Fibroblast of mammary gland (primary cell): ENCODE measurements around the gene FAM90A26.
"Not testable (repeated sequence)": the region's sequence is repeated elsewhere in the genome, so short reads cannot be mapped to it uniquely, and the experiment has no call there.

ENCODE experiments used
- DNase-seq: peaks from one replicate; pipeline ENCODE4 v3.0.0-alpha.2; 2010; ENCODE audit warnings: low read depth
- H3K4me3 ChIP-seq: 2 replicates; pipeline ENCODE4 v1.5.1; 2011; ENCODE audit warnings: low read depth, mild to moderate bottlenecking, low read length, moderate library complexity; ENCODE audit not compliant: control insufficient read depth
- TF ChIP-seq, protein P1 (sequence below): conservative IDR thresholded peaks from 2 replicates; pipeline ENCODE4 v1.5.1; 2011; ENCODE audit warnings: low read depth, low read length, inconsistent platforms; ENCODE audit not compliant: control insufficient read depth, insufficient read depth

Gene FAM90A26, protein sequence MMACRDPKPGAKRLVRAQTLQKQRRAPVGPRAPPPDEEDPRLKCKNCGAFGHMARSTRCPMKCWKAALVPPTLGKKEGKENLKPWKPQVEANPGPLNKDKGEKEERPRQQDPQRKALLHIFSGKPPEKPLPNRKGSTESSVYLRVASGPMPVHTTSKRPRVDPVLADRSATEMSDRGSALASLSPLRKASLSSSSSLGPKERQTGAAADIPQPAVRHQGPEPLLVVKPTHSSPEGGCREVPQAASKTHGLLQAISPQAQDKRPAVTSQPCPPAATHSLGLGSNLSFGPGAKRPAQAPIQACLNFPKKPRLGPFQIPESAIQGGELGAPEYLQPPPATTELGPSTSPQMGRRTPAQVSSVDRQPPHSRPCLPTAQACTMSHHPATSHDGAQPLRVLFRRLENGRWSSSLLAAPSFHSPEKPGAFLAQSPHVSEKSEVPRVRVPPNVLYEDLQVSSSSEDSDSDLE

DNA sequence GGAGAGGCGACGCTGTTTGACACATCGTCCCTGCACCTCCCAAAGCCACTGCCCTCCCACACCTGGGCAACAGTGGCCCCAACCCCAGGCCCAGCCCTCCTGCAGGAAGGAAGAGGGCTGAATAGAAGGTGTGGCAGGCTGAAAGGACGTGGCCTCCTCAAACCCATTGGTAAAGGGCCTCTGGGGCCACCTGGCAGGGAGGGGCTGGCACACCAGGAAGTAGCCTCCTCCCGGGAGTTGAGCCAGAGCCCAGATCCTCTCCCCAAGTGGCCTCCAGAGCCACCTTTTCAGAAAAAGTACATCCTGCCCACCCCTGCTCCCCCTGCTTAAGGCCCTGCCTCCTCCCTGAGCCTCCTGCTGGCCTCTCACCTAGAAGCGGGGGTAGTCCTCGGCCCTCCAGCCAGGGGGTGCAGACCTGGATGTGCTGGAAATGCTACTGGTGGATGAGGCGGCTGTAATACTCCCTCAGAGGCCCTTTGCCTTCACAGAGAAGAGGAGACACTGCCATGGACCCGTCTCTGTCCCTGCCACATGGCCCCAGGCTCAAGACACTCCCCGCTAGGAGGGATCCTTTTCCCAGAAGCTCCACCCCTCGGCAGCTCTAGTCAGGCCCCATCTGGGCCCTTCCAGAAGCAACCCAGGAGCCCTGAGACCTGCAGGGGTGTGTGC lies at the start of gene FAM90A26:
Gene FAM90A26 (plus strand): TSS at position 619 of the 669 bp plus-strand sequence. CDS start 2,764 bp downstream, outside the sequence.
- not testable (repeated sequence) for DNase-seq, H3K4me3 ChIP-seq

DNA sequence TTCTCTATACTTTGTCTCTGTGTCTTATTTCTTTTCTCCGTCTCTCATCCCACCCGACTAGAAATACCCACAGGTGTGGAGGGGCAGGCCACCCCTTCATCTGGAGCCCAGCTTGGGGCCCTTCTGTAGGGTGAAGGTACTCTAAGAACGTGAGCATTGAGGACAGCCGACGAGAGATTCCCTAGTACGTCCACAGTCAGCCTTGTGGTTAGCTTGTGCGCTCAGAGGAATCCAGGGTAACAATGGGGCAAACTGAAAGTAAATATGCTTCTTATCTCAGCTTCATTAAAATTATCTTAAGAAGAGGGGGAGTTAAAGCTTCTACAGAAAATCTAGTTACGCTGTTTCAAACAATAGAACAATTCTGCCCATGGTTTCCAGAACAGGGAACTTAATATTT lies 47.5 kb upstream of the FAM90A26 start:
- DNase-seq, H3K4me3 ChIP-seq: not testable (repeated sequence)

DNA sequence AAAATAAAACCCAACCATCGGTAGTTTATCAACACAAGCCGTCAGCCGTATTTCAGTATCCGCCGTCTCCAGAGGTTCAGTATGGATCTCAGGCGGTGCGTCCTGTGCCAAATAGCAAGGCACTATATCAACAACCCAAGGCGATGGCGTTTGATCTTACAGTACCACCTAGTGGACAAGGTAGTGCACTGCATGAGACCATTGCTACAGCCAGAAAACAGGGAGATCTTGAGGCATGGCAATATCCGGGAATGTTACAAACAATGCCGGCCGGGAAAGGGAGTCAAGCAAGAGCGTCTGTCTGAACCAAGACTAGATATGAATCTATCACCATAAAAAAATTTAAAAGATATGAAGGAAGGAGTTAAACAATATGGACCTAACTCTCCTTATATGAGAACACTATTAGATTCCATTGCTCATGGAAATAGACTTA lies 46.6 kb upstream of the FAM90A26 start:
- peak; percentile 56 for DNase-seq
- H3K4me3 ChIP-seq = not testable (repeated sequence)
- TF ChIP-seq, protein P1, sequence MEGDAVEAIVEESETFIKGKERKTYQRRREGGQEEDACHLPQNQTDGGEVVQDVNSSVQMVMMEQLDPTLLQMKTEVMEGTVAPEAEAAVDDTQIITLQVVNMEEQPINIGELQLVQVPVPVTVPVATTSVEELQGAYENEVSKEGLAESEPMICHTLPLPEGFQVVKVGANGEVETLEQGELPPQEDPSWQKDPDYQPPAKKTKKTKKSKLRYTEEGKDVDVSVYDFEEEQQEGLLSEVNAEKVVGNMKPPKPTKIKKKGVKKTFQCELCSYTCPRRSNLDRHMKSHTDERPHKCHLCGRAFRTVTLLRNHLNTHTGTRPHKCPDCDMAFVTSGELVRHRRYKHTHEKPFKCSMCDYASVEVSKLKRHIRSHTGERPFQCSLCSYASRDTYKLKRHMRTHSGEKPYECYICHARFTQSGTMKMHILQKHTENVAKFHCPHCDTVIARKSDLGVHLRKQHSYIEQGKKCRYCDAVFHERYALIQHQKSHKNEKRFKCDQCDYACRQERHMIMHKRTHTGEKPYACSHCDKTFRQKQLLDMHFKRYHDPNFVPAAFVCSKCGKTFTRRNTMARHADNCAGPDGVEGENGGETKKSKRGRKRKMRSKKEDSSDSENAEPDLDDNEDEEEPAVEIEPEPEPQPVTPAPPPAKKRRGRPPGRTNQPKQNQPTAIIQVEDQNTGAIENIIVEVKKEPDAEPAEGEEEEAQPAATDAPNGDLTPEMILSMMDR = peak; percentile 47

DNA sequence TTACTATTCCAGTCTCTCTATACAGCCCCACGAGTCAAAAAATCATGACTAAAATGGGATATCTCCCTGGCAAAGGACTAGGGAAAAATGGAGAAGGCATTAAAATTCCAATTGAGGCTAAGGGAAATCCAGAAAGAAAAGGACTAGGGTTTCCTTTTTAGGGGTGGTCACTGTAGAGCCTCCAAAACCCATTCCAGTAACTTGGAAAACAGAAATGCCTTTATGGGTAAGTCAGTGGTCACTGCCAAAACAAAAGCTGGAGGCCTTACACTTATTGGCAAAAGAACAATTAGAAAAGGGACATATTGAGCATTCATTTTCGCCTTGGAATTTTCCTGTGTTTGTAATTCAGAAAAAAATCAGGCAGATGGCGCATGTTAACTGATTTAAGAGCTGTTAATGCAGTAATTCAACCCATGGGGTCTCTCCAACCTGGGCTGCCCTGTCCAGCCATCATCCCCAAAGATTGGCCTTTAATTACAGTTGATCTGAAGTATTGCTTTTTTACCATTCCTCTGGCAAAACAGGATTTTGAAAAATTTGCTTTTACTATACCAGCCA lies 44.5 kb upstream of the FAM90A26 start:
- not testable (repeated sequence) for H3K4me3 ChIP-seq
- DNase-seq = peak; percentile 20

DNA sequence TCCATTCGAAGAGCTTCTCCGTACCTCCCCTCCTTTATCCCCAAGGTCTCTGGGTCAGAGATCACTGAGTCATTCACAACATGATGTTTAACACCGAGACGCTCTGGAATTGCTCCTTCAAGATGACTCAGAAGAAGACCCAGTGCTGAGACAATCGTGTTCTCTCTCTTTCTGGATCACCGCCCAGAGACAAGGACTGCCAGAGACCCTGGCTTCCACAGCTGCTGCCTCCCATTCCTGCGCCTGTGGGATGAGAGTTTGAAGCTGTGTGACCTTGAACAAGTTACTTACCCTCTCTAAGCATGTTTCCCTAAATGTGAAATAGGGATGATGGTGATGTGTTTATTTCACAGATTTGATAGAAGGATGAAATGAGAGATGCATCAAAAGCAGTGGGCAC lies 38.8 kb upstream of the FAM90A26 start:
- peak; percentile 96 for DNase-seq
- not testable (repeated sequence) for H3K4me3 ChIP-seq

DNA sequence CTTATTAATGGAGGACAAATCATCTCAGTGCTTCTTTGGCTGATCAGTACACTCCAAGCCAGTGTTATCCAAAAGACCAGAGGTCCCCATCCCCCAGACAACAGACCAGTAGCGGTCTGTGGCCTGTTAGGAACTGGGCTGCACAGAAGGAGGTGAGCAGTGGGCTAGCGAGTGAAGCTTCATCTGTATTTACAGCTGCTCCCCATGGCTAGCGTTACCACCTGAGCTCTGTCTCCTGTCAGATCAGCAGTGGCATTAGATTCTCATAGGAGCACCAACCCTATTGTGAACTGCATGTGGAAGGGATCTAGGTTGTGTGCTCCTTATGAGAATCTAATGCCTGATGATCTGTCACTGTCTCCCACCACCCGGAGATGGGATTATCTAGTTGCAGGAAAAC lies 37.4 kb upstream of the FAM90A26 start:
- H3K4me3 ChIP-seq, DNase-seq: not testable (repeated sequence)

DNA sequence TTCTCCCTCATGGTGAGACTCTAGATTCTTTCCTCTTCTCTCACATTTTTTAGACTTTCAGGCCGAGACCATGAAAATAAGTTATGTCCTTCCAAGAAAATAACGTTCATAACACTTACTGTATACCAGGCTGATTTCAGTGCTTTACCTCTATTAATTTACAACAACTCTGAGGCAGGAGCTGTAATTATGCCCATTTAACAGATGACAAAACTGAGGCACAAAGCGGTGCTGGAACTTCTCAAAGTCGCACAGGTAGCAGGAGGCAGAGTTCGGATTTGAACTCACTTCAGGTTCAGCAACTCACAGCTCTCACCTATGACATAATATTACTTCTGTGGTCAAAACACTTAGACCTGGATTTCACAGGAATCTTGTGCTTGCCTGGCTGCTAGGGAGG lies 36.2 kb upstream of the FAM90A26 start:
- H3K4me3 ChIP-seq, DNase-seq: not testable (repeated sequence)

DNA sequence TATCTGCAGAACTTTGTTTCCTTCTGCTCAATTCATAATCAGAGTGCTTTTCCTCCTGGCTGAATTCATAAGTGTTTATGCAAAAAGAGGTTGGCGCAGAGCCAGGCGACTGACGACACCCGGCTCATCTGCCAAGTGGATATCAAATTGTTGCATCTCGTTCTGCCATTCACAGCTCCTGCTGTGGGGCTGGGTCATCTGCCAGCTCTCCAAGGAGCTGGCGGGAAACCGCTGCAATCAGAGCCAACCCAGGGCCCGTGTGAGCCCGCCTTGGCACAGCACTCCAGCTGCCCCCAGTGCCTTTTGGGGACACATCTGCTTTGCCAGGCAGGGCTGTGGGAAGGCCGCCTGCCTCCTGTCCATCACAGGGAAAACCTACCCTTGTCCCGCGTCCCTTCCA lies 35.7 kb upstream of the FAM90A26 start:
- not testable (repeated sequence) for H3K4me3 ChIP-seq

DNA sequence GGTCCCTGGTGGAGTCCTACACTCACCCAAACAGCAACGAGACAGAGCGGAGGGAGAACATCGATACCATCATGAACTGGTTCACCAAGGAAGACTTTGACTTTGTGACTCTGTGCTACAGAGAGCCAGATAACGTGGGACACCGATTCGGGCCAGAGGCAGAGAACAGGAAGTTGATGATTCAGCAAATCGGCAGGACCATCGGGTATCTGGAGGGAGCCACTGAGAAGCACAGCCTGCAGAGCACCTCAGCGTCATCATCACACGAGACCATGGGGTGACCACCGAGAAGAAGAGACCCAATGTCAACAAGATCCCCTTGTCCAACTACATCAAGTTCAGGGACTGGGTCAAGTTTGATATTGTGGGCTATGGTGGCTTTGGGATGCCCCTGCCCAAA lies 29.2 kb upstream of the FAM90A26 start:
- not testable (repeated sequence) for DNase-seq, H3K4me3 ChIP-seq

More for the DNA sequence above, 35.7 kb upstream of the FAM90A26 start:
- DNase-seq = peak; percentile 81

DNA sequence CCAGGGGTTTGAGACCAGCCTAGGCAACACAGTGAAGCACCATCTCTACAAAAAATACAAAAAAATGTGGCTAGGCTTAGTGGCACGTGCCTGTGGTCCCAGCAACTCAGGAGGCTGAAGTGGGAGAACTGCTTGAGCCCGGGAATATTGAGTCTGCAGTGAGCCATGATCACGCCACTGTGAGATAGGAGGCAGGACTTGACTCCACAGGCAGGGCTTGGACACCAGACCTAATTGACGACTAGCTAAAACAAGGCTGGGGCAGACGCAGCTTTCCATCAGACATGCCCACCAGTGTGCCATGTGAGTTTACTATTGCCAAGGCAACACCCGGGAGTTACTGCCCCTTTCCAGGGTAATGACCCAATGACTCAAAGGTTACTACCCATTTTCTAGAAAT lies 27.4 kb upstream of the FAM90A26 start:
- H3K4me3 ChIP-seq, DNase-seq: not testable (repeated sequence)

DNA sequence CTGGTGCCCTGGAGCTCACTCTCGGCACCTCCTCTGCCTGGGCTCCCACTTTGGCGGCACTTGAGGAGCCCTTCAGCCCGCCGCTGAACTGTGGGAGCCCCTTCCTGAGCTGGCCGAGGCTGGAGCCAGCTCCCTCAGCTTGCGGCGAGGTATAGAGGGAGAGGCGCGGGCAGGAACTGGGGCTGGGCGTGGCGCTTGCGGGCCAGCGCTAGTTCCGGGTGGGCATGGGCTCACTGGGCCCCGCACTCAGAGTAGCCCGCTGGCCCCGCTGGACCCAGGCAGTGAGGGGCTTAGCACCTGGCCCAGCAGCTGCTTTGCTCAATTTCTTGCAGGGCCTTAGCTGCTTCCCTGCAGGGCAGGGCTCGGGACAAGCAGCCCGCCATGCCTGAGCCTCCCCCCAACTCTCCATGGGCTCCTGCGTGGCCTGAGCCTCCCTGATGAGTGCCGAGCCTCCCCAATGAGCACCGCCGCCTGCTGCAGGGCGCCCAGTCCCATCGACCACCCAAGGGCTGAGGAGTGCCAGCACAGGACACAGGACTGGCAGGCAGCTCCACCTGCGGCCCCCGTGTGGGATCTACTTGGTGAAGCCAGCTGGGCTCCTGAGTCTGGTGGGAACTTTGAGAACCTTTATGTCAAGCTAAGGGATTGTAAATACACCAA lies 26.7 kb upstream of the FAM90A26 start:
- TF ChIP-seq, protein P1 = no peak
- no peak for DNase-seq
- no peak overlapping the region for H3K4me3 ChIP-seq
